Measurements from ENCODE around the gene CD274. TPM values are rescaled to one million over a fixed set of nuclear protein-coding genes. Genes with fewer than 3 reads are reported as not detected.
"Not testable (repeated sequence)": the region's sequence is repeated elsewhere in the genome, so short reads cannot be mapped to it uniquely, and the experiment has no call there.

The CD274 gene
- total RNA-seq, 2 donors from 2014 or later = 2.2 to 7.3 TPM

DNA sequence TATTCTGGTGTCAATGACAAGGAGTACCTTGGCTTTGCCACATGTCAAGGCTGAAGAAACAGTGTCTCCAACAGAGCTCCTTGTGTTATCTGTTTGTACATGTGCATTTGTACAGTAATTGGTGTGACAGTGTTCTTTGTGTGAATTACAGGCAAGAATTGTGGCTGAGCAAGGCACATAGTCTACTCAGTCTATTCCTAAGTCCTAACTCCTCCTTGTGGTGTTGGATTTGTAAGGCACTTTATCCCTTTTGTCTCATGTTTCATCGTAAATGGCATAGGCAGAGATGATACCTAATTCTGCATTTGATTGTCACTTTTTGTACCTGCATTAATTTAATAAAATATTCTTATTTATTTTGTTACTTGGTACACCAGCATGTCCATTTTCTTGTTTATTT, 19.8 kb downstream of the CD274 start:
- ATAC-seq (ENCODE audit: insufficient number of reproducible peaks, low FRiP score, low read depth) = no peak
- TF ChIP-seq, protein P1, sequence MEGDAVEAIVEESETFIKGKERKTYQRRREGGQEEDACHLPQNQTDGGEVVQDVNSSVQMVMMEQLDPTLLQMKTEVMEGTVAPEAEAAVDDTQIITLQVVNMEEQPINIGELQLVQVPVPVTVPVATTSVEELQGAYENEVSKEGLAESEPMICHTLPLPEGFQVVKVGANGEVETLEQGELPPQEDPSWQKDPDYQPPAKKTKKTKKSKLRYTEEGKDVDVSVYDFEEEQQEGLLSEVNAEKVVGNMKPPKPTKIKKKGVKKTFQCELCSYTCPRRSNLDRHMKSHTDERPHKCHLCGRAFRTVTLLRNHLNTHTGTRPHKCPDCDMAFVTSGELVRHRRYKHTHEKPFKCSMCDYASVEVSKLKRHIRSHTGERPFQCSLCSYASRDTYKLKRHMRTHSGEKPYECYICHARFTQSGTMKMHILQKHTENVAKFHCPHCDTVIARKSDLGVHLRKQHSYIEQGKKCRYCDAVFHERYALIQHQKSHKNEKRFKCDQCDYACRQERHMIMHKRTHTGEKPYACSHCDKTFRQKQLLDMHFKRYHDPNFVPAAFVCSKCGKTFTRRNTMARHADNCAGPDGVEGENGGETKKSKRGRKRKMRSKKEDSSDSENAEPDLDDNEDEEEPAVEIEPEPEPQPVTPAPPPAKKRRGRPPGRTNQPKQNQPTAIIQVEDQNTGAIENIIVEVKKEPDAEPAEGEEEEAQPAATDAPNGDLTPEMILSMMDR (IDR thresholded peaks at IDR 0.05) = no peak

DNA sequence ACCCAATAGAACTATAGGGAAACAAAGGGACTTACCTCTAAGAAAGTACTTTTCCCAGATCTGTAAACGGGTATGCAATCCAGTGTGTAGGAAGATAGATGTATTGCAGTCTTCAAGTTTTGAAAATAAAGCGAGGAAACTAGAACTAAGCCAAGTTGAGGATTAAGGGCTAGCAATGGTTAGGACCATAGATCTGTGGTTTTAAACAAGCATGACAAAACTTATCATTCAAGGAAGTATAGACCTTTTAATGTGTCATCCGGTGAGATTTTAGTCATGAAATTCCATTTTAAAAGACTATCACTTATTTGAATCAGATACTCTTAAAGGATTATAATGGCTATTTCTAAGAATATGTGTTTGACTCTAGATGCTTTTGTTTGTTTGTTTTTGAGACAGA, 20.5 kb downstream of the CD274 start:
- TF ChIP-seq, protein P1 (IDR thresholded peaks at IDR 0.05) = no peak
- H3K4me3 ChIP-seq = no peak overlapping the region
- H3K4me1 ChIP-seq (ENCODE audit: control insufficient read depth in 1 of 2, low read depth in 2 of 2) = peaks cover 0 to 7% of the 10 kb centered on the region in 2 donors
- H3K27ac ChIP-seq = no peak overlapping the region
- no peaks in the 10 kb centered on the region for H3K9me3 ChIP-seq
- no peaks in the 10 kb centered on the region for H3K27me3 ChIP-seq (replicated peaks; ENCODE audit: insufficient read depth)
- ATAC-seq (ENCODE audit: insufficient number of reproducible peaks, low FRiP score, low read depth) (no peak), DNase-seq (ENCODE audit: low spot score) (no peak)
- H3K36me3 ChIP-seq = no peaks in the 10 kb centered on the region

More for the DNA sequence above, 19.8 kb downstream of the CD274 start:
- no peaks in the 10 kb centered on the region for H3K27me3 ChIP-seq (replicated peaks; ENCODE audit: insufficient read depth)
- no peaks in the 10 kb centered on the region for H3K9me3 ChIP-seq
- DNase-seq (ENCODE audit: low spot score) = no peak
- no peak overlapping the region for H3K27ac ChIP-seq
- H3K36me3 ChIP-seq = no peaks in the 10 kb centered on the region
- peaks cover 0 to 7% of the 10 kb centered on the region in 2 donors for H3K4me1 ChIP-seq (ENCODE audit: control insufficient read depth in 1 of 2, low read depth in 2 of 2)
- H3K4me3 ChIP-seq = no peak overlapping the region

DNA sequence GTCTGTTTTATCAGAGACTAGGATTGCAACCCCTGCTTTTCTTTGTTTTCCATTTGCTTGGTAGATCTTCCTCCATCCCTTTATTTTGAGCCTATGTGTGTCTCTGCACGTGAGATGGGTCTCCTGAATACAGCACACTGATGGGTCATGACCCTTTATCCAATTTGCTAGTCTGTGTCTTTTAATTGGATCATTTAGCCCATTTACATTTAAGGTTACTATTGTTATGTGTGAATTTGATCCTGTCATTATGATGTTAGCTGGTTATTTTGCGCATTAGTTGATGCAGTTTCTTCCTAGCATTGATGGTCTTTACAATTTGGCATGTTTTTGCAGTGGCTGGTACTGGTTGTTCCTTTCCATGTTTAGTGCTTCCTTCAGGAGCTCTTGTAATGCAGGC, 25.3 kb downstream of the CD274 start:
- H3K36me3 ChIP-seq; H3K4me3 ChIP-seq; DNase-seq (ENCODE audit: low spot score); ATAC-seq (ENCODE audit: insufficient number of reproducible peaks, low FRiP score, low read depth); H3K27ac ChIP-seq; H3K4me1 ChIP-seq (ENCODE audit: control insufficient read depth in 1 of 2, low read depth in 2 of 2); H3K27me3 ChIP-seq (replicated peaks; ENCODE audit: insufficient read depth); H3K9me3 ChIP-seq: not testable (repeated sequence)

DNA sequence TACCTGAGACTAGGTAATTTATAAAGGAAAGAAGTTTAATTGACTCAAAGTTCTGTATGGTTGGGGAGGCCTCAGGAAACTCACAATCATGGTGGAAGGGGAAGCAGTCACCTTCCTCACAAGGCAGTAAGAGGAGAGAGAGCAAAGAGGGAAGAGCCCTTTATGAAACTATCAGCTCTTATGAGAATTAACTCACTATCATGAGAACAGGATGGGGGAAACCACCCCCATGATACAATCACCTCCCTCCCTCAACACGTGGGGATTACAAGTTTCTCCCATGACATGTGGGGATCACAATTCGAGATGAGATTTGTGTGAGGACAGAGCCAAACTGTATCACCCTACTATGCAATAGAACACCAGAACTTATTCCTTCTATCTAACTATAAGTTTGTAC, 27.9 kb downstream of the CD274 start:
- TF ChIP-seq, protein P1 (IDR thresholded peaks at IDR 0.05) = no peak
- H3K9me3 ChIP-seq = no peaks in the 10 kb centered on the region
- no peak overlapping the region for H3K4me3 ChIP-seq
- H3K27ac ChIP-seq = no peak overlapping the region
- H3K36me3 ChIP-seq = no peaks in the 10 kb centered on the region
- DNase-seq (ENCODE audit: low spot score) = no peak
- no peaks in the 10 kb centered on the region for H3K27me3 ChIP-seq (replicated peaks; ENCODE audit: insufficient read depth)
- ATAC-seq (ENCODE audit: insufficient number of reproducible peaks, low FRiP score, low read depth) = no peak
- no peaks in the 10 kb centered on the region for H3K4me1 ChIP-seq (ENCODE audit: control insufficient read depth in 1 of 2, low read depth in 2 of 2)

DNA sequence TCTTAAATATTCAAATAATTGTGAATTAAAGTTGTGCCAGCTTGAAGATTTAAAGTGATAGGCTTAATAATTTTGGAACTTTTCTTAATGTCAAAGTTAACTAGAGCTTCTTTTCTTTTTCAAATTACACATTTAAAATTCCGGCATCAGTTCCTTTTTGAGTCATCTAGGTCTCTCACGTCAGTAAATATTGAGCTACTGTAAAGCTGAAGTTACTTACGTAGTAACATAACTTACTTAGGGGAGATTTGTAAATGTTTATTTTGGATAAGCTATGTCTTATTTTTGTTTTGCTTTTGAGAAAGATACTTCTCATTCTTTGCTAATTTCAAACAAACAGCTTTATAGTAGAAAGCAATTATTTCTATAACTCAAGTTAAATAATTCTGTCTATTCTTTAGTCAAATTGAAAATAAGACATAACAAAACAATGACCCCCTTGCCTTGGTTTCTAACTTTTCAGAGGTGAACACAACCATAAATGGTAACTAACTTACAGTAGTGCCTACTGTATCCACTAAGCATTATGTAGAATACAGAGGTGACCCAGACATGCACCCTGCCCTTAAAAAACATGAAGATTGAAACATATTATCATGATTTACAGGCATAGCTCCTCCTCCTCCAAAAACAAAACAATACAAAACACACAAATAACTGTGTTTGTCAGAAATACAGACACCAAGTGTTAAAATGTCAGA, 29.8 kb downstream of the CD274 start:
- no peaks in the 10 kb centered on the region for H3K36me3 ChIP-seq
- ATAC-seq (ENCODE audit: insufficient number of reproducible peaks, low FRiP score, low read depth) (no peak), DNase-seq (ENCODE audit: low spot score) (no peak)
- no peaks in the 10 kb centered on the region for H3K9me3 ChIP-seq
- TF ChIP-seq, protein P1 (IDR thresholded peaks at IDR 0.05) = no peak
- no peak overlapping the region for H3K4me3 ChIP-seq
- H3K4me1 ChIP-seq (ENCODE audit: control insufficient read depth in 1 of 2, low read depth in 2 of 2) = no peaks in the 10 kb centered on the region
- H3K27ac ChIP-seq = no peak overlapping the region
- no peaks in the 10 kb centered on the region for H3K27me3 ChIP-seq (replicated peaks; ENCODE audit: insufficient read depth)

DNA sequence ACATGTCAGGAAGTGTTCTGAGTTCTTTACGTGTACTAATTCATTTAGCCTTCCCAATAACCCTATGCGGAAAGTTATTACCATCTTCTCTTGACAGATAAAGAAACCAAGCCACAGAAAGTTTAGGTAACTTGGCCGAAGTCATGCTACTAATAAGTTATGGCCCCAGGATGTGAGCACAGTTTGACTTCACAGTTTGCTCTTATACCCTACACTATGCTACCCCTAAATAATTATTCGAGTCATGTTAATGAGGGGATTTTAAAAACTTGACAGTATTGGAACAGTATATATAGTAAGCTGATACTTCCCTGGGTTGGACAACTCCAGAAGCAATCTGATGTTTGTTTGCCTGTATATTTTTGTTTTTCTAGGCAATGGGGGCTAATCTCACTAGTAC, 30.6 kb downstream of the CD274 start:
- no peak for DNase-seq (ENCODE audit: low spot score)
- no peak for ATAC-seq (ENCODE audit: insufficient number of reproducible peaks, low FRiP score, low read depth)
- H3K9me3 ChIP-seq = no peaks in the 10 kb centered on the region
- no peaks in the 10 kb centered on the region for H3K36me3 ChIP-seq
- TF ChIP-seq, protein P1 (IDR thresholded peaks at IDR 0.05) = no peak
- H3K27me3 ChIP-seq (replicated peaks; ENCODE audit: insufficient read depth) = no peaks in the 10 kb centered on the region
- H3K4me1 ChIP-seq (ENCODE audit: control insufficient read depth in 1 of 2, low read depth in 2 of 2) = no peaks in the 10 kb centered on the region
- H3K27ac ChIP-seq = no peak overlapping the region
- H3K4me3 ChIP-seq = no peak overlapping the region

All from thoracic aorta (tissue), 2 donors.